Psoas muscle (tissue), 8 donors: ENCODE data around the gene GP1BA. TPM values are rescaled to one million over a fixed set of nuclear protein-coding genes. Genes with fewer than 3 reads are reported as not detected.

Source experiments
- ATAC-seq, 4 donors: fragments of 200-7000 bp; cut with Tn5 transposase; one replicate each; pipeline ENCODE4 v1.9.1; 2020; ENCODE audit warnings: moderate library complexity in 3 of 4, mild to moderate bottlenecking in 2 of 4
- DNase-seq, 2 donors: peaks; one replicate each; pipeline ENCODE4 v3.0.0-alpha.2; 2020
- H3K27ac ChIP-seq: fragments of 200-600 bp; one replicate; pipeline ENCODE4 v1.8.0; 2022
- H3K27me3 ChIP-seq, 3 donors: fragments of 200-600 bp in 1 of 3; one replicate each; pipeline versions ENCODE4 v1.6.1 to v1.8.0; 2013 to 2022; ENCODE audit warnings: low read length in 2 of 3, mild to moderate bottlenecking in 2 of 3, moderate library complexity in 1 of 3; ENCODE audit not compliant: insufficient read depth in 3 of 3
- H3K36me3 ChIP-seq, 2 donors: fragments of 200-600 bp in 1 of 2; one replicate each; pipeline versions ENCODE4 v1.6.1 to v1.8.0; 2013 to 2022; ENCODE audit warnings: low read depth in 1 of 2, mild to moderate bottlenecking in 1 of 2, moderate library complexity in 1 of 2; ENCODE audit not compliant: insufficient read depth in 1 of 2
- H3K4me1 ChIP-seq: fragments of 200-600 bp; one replicate; pipeline ENCODE4 v1.8.0; 2022
- H3K4me3 ChIP-seq: fragments of 200-600 bp; one replicate; pipeline ENCODE4 v1.8.0; 2022; ENCODE audit warnings: mild to moderate bottlenecking
- H3K9me3 ChIP-seq: fragments of 200-600 bp; one replicate; pipeline ENCODE4 v1.8.0; 2022
- whole genome bisulfite sequencing, 3 donors: extraction: QIAGEN DNeasy Blood & Tissue Kit; methylation state at CpG; one replicate each; pipeline versions ENCODE4 v1.1.6 to v1.1.7; 2013; 5-methylcytosine and 5-hydroxymethylcytosine counted together
- intact Hi-C, 2 donors: fragments of 100-400 bp; cut with DNase I; formaldehyde crosslinking; loops; one replicate each; pipeline versions ENCODE4 v1.11.0 to v1.14.2; 2022
- long read RNA-seq, 2 donors: library from polyadenylated mRNA; unstranded; transcript quantifications; one replicate each; pipeline ENCODE4 v2.0.0, GENCODE V29; 2021
- polyA plus RNA-seq, 3 donors: library from polyadenylated mRNA; stranded (reverse); fragments of 200-250 nt; gene quantifications; one replicate each; pipeline ENCODE4 v1.2.3, GENCODE V29; 2013
- total RNA-seq, 4 donors: library from RNA; stranded (reverse); fragmentation: NEBNext Ultra II Directional in 2 of 4; extraction: Animal tissue kit (Norgen Biotek cat#: 25700) in 2 of 4; gene quantifications; one replicate each; pipeline versions ENCODE4 v1.2.1 to v1.2.4, GENCODE V29; 2021 to 2023
- TF ChIP-seq, protein P1 (sequence below): fragments of 200-600 bp; IDR thresholded peaks from one replicate; pipeline ENCODE4 v1.8.0; 2022; ENCODE audit warnings: antibody characterized with exemption
- donor health status: healthy with polysubstance abuse.
- donor health status: DM: no; HTN: no; CAD: no; lungs with moderate emphysema.
- donor health status: Bipolar disorder and iron deficiency.
- donor health status: healthy.
- donor health status: DM: yes; HTN: yes; CAD: no.
- donor health status: DM: no; HTN: no; CAD: no.
- donor health status: DM: no; HTN: no; CAD: no.
- donor health status: DM: yes; HTN: yes; CAD: no.

Gene GP1BA
- total RNA-seq (under 1 TPM in 1 of 4 donors, not detected in 3; 0.10 TPM), polyA plus RNA-seq (under 1 TPM in 2 of 3 donors, not detected in 1; 0.04 to 0.05 TPM)
- long read RNA-seq, donor 1: 0 reads
- long read RNA-seq, donor 2, partial matches to known transcripts: 0 of 1 reads
- long read RNA-seq, donor 2, other reads (novel, unspliced or antisense): 1 of 1 reads

DNA sequence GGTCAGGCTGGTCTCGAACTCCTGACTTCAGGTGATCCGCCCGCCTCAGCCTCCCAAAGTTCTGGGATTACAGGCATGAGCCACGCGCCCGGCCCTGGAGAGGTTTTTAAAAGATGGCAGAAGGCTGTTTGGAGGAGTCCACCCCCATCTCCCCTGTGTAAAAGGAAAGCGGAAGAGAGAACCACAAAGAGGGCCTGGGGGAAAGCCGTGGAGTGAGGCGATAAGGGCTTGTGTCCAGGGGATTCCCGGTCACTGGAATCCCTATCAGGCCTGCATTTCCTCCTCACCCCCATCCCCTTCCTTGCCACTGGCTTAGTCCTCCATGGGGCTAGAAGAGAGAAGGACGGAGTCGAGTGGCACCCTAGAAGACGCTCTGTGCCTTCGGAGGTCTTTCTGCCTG lies at the start of gene GP1BA:
GP1BA (plus strand) TSS at position 315 of the 400 bp plus-strand sequence. CDS start 328 bp downstream, outside the sequence.
- H3K36me3 ChIP-seq: peaks cover 0 to 33% of the 10 kb centered on the region in 2 donors
- no peak within 1 kb of the TSS for H3K27ac ChIP-seq
- peaks cover 17% of the 10 kb centered on the region for H3K4me1 ChIP-seq
- WGBS, 3 donors: 68 to 78% (median 69%) methylated on average over 11 to 14 of the region's 14 CpGs
- H3K9me3 ChIP-seq: no peaks in the 10 kb centered on the region
- TF ChIP-seq, protein P1, sequence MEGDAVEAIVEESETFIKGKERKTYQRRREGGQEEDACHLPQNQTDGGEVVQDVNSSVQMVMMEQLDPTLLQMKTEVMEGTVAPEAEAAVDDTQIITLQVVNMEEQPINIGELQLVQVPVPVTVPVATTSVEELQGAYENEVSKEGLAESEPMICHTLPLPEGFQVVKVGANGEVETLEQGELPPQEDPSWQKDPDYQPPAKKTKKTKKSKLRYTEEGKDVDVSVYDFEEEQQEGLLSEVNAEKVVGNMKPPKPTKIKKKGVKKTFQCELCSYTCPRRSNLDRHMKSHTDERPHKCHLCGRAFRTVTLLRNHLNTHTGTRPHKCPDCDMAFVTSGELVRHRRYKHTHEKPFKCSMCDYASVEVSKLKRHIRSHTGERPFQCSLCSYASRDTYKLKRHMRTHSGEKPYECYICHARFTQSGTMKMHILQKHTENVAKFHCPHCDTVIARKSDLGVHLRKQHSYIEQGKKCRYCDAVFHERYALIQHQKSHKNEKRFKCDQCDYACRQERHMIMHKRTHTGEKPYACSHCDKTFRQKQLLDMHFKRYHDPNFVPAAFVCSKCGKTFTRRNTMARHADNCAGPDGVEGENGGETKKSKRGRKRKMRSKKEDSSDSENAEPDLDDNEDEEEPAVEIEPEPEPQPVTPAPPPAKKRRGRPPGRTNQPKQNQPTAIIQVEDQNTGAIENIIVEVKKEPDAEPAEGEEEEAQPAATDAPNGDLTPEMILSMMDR: no peak
- H3K4me3 ChIP-seq: no peak within 1 kb of the TSS
- intact Hi-C loops: no loop called here
- no peaks in the 10 kb centered on the region for H3K27me3 ChIP-seq
- no peak for ATAC-seq
- DNase-seq: no peak

DNA sequence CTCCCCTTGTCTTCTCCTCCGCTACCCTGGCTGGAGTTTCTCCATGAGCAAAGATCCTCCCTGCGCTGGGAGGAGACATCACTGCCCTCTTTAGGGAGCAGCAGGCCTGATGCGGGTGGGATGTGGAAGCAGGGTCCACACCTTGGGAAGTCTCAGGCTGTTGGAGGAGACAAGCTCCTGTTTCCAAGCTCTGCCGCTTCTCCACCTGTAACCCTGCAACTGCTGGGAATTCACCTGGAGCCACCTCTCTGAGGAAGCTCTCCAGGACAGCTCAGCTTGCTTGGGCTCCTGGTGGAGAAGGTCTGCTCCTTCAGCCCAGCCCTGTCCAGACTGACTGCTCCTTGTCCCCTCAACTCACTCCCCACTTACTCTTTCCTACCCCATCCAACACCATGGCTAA lies 47.6 kb upstream of the GP1BA start:
- Histone ChIP-seq H3K27ac (no peak overlapping the region), H3K4me1 (no peaks in the 10 kb centered on the region), H3K27me3 (no peaks in the 10 kb centered on the region), H3K4me3 (no peak overlapping the region), H3K9me3 (no peaks in the 10 kb centered on the region), H3K36me3 (peaks cover 5 to 74% of the 10 kb centered on the region in 2 donors)
- TF ChIP-seq, protein P1: no peak
- peak in 1 of 2 donors; percentile 2 for DNase-seq
- intact Hi-C loops: loop anchor here (10.0 kb wide), 1 partner anchor 50 kb away; the partner anchor contains the start of gene MINK1 (in 2 of the 2)
- no peak for ATAC-seq
- WGBS, 3 donors: 98 to 100% (median 99%) methylated on average over 4 of the region's 4 CpGs

DNA sequence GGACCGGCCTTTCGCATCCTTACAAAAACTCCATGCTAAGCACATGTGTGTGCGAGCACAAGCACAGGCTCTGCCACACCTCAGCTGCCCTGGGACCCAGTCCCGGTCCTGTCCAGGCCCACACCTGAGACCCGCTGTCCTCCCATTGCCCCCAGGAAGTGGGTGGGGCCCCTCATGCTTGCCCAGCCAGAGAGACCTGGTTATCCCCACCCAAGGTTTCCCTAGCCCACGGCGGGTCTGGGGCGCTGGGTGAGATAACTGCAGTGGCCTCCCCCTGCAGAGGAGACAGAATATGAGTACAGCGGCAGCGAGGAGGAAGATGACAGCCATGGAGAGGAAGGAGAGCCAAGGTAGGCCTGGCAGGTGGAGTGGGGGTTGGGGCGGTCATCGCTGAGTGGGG lies 45.2 kb upstream of the GP1BA start:
- ATAC-seq: no peak
- no peaks in the 10 kb centered on the region for H3K4me1 ChIP-seq
- TF ChIP-seq, protein P1: no peak
- intact Hi-C loops: loop anchor here (2.0 to 10.0 kb wide), 4 partner anchors 52 to 155 kb away; partner anchors contain the start of genes MINK1 (in 2 of the 2), CXCL16 (in 1 of the 2), MED11 (in 1 of the 2) and VMO1 (in 1 of the 2)
- no peak overlapping the region for H3K4me3 ChIP-seq
- WGBS, 3 donors: 93 to 94% (median 93%) methylated on average over 12 of the region's 12 CpGs
- H3K27ac ChIP-seq: no peak overlapping the region
- no peaks in the 10 kb centered on the region for H3K27me3 ChIP-seq
- no peaks in the 10 kb centered on the region for H3K9me3 ChIP-seq
- DNase-seq: no peak
- H3K36me3 ChIP-seq: peaks cover 5 to 80% of the 10 kb centered on the region in 2 donors

DNA sequence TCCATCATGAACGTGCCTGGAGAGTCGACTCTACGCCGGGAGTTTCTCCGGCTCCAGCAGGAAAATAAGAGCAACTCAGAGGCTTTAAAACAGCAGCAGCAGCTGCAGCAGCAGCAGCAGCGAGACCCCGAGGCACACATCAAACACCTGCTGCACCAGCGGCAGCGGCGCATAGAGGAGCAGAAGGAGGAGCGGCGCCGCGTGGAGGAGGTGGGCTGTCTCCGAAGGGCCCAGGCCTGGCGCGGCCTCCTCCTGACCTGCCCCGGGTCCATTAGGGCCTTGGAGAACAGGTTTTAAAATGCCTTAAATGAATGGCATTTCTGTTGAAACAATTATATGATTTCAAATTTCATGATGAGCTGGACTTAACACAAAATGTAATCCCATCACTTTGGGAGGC lies 44.5 kb upstream of the GP1BA start:
- H3K4me1 ChIP-seq: no peaks in the 10 kb centered on the region
- TF ChIP-seq, protein P1: no peak
- no peak overlapping the region for H3K27ac ChIP-seq
- H3K4me3 ChIP-seq: no peak overlapping the region
- WGBS, 3 donors: 78 to 87% (median 82%) methylated on average over 18 of the region's 18 CpGs
- ATAC-seq: no peak
- no peaks in the 10 kb centered on the region for H3K27me3 ChIP-seq
- intact Hi-C loops: loop anchor here (2.0 to 10.0 kb wide), 4 partner anchors 53 to 155 kb away; partner anchors contain the start of genes MINK1 (in 2 of the 2), CXCL16 (in 1 of the 2), MED11 (in 1 of the 2) and VMO1 (in 1 of the 2)
- H3K9me3 ChIP-seq: no peaks in the 10 kb centered on the region
- DNase-seq: no peak
- H3K36me3 ChIP-seq: peaks cover 5 to 88% of the 10 kb centered on the region in 2 donors
